Activated T-cell treated with anti-CD3 and anti-CD28 coated beads, Interleukin-2, amount 50 U/mL, for 48 hours (primary cell): Measurements from ENCODE around the gene TNFAIP8.

Experiments used
- DNase-seq, 2 experiments: peaks; one replicate each; pipeline ENCODE4 v3.0.0-alpha.2; 2020

The TNFAIP8 gene

DNA sequence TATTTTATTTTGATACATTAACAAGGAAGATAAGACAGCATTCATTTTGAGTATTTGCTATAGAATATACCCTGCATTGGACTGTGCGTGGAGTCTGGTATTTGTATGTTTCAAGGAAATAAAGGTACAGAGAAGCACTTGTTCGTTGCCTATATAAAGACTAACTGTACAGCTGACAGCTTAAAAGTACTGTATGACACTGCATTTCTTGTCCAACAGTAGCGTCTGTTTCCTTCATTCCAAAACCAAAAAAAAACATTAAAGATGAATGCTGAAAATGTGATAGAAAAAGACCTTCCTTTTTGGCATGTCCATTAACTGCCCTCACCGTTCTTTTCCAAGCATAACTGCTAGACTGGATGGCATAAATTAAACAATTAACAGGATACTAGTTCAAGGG is 15.3 kb downstream of the TNFAIP8 start:
- no peak for DNase-seq

DNA sequence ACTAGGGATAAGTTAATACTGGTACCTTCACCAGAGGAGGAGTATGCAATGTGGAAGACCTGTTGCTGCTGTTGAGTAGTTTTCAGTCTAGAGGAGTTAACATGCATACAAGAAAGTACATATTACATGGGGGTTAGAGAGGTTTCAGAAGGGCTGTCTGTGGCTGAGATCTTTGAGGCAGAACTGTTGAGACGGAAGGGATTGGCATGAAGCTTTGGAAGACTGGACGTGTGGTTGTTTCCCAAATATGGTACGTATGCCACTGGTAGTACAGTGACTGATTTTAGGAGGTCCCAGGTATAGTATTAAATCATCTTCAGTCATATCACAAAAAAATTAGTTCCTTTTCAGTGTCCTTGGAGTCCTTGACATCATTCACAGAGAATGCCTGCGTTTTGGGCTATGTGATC is 17.6 kb downstream of the TNFAIP8 start:
- no peak for DNase-seq

DNA sequence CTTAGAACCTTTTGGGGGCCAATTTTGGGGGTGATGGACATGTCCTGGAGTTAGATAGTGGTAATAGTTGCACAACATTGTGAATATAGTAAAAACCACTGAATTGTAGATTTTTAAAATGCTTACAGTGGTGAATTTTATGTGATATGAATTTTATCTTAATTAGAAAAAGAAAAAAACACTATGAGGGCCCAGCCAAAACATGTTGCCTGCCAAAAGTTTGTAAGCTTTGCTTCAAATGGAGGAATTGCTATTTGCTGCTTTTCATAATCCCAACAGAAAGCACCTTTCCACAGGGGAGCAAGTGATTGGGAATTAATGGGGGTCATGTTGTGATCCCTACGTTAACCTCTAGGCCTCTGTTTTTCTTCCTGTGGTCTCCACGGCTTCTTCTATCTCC is 19.1 kb downstream of the TNFAIP8 start:
- DNase-seq = no peak

DNA sequence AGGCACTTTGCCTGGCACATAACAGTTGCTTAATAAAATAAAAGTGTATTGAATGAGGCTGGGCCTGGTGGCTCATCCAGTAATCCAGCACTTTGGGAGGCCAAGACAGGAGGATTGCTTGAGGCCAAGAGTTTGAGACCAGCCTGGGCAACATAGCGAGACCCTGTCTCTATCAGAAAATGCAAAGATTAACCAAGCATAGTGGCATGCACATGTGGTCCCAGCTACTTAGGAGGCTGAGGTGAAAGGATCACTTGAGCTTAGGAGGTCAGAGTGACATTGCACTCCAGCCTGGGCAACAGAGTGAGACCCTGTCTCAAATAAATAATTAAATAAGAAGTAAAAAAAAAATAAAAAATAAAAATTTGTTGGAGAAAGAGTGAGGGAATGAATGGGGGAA is 21.2 kb downstream of the TNFAIP8 start:
- no peak for DNase-seq

DNA sequence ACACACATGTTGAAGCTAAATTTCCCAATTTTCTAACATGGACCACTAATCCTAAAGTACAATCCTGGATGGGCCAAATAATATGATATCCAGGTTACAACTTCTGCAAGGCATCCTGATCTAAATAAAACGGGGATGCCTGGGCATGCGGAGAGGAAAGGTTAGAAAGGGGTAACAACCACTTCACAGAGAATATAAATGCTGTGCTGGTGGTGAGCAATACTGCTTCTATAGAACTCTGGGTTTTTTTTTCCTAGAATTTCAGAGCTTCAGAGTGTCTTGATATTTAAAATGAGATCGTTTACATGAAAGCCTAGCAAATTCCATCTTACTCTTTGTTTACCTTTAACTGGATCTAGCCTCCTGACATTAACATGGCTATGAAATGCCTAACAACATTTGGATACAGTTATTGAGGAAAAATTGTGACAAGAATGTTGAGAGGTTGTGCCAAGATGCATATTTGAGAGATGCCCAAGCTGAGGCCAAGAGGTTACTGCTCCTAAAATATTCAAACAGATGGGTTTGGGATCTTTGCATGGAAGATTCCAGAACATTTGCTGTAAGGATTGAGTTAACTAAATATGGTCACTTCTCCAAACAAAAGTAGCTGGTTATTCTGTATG is 22.4 kb downstream of the TNFAIP8 start:
- no peak for DNase-seq

DNA sequence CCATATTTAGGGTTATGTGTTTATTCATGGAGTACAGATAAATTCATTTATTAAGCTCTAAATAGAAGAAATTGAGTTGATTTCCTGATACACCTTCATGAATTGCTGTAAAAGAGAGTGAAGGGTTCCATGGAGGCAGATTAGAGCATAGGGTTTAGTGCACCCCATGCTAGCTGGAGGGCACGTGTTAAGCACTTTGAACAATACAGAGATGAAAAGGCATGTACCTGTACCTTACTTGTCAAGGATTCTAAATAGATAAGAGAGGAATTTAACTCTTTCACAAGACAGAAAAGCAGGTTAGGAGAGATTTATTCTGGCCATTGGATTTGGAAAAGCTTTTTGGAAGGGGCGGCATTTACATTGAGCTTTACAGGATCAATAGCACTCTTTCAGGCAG is 23.3 kb downstream of the TNFAIP8 start:
- DNase-seq = no peak

DNA sequence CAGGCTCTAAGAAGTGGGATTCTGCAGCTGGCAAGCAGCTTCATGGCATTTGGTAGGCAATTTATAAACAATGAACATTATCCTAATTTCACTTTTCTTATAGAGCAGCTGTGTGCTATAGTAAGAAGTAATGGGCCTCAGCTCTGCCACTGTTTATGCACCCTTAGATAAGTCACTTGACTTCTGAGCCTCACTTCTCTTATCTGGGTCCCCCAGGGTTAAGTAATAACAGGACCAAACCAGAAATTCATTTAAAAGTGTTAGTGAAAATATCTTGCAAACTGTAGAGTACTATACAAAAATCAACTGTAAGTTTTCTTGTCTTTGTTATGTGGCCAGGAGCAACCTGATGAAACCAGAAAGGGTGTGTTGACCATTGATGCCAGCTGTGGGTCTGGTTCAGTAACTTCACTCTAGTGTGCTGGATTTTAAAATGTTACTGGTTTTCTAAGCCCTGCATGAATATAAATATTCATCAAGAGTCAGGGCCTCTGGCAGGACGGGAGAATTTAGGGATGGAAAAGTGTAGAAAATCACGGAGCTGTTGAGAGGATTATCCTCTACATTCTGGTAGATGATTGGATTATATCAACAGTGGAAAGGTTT is 24.2 kb downstream of the TNFAIP8 start:
- no peak for DNase-seq

DNA sequence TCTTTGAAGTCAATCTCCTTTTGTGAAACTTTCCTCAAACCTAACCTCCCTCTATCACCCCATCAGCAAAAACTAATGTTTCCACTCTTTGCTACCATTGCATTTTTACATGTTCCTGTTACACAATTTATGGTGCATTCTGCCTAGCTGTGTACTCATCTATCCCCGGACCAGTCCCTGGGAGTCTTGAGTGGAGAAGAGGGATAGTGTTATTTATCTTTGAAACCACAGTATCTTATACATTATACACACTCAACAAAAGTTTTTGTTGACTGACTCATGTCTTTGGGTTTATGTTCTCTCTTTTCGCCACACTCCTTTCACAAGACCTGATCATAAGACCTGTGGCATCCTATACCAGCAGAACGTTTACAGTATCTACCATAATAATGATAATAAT is 26.4 kb downstream of the TNFAIP8 start:
- no peak for DNase-seq

DNA sequence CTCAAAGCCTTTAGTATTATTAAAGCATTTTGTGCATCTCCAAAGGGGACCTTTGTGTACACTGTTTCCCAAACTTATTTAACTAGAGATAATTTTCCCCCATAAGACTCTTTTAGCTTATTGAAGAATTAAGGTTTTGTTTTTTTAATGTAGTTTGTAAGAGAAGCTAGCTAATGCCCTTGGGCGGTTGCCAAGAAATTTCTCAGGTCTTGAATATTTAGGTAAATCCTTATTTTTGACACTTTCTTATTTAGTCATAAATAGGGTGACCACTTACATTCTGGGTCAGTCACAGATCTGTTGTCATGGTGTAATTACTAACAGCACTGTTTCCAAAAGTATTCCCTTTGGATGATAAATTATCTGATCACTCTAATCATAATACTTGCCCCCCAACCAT is 27.2 kb downstream of the TNFAIP8 start:
- no peak for DNase-seq

DNA sequence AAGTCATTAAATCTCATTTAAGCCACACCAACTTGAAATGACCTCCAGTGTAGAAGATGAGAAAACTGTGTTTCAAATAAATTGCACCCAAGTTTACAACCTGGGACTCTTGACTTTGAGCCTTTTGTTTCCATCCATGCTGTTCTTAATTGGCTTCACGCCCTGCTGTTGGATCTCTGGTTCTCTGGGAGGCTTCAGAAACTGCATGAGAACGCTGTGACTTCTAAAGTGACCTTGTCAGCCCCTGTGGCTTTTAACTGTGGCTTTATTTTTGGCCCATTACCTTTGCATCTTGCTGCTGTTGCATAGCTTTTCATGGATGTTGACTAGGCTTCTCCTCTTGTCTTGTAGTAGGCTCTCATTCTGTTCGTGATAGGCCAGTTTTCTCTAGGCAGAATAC is 29.3 kb downstream of the TNFAIP8 start:
- no peak for DNase-seq

DNA sequence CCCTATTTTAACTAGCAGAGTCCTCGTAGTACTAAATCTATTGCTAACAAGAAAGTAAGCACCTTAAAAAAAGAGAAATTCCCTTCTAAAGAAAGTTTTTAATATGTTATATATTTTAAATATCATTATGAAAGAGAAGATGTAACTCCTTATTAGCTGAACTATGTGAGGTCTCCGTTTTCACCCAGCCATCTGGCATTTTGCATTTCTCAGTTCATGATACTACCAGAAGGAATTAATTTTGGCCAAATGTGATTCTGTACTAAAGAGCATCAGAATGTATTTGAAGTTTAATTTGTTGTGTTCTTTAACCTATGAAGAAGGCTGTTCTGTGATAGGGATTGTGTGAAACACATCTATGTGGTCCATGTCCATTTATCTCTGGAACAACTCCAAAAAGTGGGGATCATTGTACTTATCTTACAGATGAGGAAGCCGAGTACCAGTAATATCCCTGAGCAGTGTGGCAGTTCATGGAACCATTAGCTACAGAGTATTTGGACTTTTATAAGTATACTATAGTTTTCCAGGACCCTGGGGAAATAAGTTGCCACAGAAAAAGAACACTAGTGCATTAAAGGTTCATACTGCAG is 29.8 kb downstream of the TNFAIP8 start:
- DNase-seq = no peak

DNA sequence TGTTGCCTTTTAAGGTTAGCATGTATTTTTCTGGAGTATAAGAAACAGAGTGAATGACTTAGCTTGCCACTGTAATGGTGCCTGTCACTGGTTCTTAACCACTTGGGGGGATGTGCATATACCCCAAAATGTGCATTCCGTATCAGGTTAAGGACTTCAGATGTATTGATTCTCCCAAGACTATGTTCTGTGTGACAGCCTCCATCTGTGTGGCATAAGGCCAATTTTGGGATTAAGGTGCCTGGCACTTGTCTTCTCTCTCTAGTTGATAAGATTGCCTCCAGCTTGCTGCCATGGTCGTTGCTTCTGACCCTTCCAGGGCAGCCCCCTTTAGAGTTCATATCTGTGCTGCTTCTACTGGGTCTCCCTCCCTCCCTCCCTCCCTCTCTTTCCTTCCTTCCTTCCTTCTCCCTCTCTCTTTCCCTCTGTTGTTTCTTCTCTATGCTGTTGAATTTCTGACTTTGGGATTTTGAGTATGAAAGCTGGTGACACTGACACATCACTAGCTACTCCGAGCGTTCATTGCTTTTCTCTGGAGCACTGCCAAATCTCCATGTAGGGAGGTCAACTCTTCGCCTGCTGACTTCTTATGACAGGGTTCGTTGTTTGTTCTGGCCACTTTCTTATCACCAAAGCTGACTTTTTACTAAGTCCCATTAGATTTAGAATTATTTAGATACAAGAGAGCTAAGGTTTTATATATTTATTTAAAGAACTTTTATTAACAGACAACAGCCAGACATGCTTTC is 31.0 kb downstream of the TNFAIP8 start:
- DNase-seq = no peak

DNA sequence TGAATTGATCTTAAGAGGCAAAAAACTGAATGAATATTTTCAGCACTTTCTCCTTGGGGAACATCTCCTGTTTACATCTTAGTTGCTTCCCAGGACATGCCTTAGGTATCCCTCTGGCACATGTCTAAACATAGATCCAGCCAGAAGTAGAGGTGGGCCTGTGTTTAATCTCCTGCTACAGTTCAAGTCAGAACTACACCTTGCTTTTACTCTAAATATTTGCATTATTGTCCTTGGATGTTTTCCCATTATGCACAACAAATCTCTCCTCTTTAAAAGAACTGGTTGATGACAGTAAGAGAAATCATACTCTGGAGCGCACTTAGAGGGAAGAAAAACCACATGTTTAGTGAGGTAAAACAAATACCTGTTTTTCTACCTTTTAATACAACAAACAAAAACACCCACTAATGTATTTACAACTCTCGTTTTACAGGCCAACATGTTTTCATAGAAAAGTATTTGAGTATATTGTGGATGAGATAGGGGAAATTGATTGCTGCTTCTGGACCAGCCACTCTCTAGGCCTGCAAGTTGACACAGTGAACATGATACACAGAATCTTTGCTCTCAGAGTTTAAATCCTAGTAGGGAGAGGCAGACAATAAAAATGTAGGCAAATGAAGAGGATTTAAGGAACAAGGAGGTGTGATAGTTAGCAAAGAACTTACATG is 32.3 kb downstream of the TNFAIP8 start:
- DNase-seq = no peak

DNA sequence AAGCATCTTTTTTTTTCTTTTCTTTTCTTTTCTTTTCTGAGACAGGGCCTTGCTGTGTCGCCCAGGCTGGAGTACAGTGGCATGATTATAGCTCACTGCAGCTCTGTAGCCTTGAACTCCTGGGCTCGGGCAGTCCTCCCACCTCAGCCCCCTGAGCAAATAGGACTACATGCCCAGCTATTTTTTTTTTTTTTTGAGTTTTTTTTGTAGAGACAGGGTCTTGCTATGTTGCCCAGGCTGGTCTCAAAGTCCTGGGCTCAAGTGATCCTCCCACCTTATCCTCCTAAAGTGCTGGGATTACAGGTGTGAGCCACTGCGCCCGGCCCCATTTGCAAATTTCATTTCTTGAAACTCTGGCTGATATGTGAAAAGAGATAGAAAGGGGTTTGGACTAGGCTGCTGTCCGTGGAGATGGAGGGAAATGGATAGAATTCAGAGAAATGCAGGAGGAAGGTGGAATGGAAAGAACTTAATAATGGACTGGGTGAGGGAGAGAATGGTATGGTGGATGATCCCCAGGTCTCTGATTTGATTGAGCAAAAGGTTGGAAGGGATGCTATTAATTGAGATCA is 32.9 kb downstream of the TNFAIP8 start:
- no peak for DNase-seq

DNA sequence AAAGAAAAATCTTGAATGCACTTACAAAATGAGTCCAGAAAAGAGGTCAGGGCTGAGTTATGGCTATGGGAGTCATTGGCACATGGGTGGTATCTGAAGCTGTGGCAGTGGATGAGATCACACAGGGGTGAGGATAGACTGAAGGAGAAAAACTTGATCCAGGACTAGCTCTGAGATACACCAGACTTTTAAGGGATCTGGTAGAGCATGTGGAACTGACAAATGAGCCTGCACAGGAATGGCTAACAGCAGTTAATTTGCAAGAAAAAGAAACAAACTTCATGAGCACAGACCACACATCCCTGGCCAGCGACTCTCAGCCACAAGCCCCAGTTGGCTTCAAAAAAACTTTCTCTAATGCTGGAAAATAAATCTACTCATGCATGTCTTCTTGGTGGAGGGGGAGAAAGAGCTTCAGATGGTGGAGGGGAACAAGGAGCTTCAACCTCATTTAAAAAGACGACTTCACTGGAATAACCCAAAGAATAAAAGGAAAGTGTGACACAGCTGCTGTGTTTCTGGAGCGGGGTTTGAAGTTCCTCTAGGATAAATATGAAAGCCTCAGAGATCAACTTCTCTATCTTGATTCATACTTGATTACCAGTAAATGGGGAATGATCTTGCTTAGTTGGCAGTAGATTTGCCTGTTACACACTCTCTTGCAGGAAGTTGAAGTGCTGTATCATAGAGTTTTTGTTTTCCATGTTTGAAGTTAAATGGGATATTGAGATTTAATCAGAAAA is 33.6 kb downstream of the TNFAIP8 start:
- no peak for DNase-seq

DNA sequence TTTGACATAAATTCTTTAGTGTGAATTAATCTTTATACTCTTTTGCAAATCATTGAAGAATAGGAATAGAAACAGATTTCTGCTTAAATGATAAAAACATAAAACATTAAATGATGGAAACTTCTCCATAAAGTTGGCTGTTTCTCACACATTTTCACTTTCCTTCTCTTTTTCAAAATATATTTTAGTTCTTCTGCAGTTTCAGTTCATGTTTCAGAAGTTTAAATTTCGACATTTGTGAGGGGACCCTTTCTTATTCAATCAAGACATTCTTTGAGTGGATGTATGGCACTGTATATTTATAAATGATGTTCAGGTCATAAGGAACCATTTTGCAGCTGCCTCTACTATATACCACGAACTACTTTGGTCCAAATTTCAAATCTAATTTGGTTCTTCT is 34.6 kb downstream of the TNFAIP8 start:
- no peak for DNase-seq

DNA sequence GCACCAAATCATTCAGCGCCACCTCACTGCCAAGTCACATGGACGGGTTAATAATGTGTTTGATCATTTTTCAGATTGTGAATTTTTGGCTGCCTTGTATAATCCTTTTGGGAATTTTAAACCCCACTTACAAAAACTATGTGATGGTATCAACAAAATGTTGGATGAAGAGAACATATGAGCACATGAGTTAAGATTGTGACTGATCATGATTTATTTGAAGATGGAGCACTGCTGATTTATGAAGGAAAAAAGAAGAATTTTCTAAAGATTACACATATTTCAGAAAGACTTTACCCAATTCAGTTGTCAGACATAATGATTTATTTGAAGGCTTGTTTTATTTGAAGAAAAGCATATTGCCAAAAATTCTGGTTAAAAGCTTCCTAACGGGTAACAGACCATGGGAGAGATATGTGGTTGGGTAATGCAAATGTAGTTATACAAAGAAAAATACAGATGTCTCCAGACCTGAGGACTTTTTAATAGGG is 37.4 kb downstream of the TNFAIP8 start:
- no peak for DNase-seq

DNA sequence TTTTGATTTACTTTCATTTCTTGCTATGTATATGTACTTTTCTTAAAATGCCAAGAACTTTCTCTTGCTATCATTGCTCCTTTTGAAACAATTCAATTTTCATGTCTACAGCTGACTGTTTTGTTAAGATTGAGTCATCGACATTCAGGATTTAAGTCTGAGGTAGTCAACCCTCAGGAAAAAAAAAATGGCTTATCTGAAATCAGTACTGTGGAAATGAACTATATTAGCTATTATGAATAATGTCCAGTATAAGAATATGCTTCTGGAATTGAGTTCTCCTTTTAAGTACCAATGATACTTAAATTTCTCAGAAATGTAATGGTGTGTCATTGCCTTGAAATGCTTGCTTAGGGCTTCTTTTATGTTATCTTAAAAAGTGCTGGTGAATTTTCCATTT is 37.9 kb downstream of the TNFAIP8 start:
- DNase-seq = no peak

DNA sequence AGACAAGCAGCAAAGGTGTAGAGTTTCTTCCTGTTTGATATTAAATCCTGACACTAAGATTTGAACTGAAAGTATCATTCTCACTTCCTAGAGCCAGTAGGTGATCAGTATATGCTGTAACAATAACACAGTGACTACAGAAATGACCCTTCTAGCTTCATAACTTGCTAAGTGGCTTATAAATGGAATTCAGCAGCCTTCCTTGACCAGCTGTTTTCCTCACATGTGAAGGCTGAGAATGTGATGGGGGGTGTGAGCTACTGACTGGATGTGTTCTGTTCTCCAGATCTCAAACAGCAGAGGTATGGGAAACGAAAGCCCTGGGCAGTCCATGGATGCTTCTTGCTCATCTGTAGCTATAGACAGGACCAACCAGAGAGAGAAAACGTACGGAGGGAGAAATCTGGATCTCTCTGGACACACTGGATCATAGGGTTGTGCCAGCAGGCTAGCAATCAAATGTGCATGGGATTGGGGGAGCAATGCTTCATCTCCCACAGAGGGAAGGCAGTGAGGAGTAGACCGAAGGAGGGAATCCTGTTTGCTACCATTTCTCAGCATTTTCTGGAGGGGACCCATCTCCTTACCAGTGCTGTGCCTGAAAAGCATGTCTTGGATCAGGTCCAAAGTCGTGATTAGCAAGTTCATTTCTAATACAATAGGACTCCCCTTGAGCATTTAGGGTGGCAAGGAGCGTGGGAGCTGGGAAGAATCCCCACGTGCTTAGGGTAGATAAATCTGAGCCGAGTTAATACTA is 39.4 kb downstream of the TNFAIP8 start:
- DNase-seq = no peak

DNA sequence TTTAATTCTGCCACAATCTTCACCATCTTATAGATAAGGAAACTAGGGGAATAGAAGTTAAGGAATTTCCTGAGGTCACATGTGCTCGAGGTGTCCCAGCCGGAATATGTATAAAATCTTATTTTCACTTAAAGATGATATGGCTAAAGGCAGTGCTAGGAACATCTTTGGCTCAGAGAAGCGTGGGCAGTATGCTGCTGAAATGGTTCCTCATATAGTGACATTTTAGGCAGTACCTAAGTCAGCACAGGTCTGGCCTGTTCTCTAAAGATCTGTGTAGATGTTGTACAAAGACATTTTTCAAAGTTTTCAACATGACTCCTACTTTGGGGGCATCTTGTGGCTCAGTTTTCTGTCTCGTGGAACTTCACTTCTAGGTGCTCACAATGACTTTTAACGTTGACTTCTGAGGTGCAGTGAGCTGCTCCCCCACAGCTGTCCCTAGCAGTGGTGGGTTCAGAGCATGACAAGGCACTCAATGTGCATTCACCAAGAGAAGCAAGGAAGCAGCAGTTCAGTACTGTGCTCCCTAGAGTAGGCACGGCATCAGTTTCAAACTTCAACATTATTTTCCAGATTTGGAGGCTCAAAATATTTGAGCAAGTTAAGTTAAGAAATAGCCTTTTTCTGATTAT is 40.3 kb downstream of the TNFAIP8 start:
- DNase-seq = no peak
